Liver (tissue), 9 donors: ENCODE results near the gene IFT52. TPM values are rescaled to one million over a fixed set of nuclear protein-coding genes. Genes with fewer than 3 reads are reported as not detected.

Experiments
- DNase-seq: peaks from one replicate; pipeline ENCODE4 v3.0.0-alpha.2; 2017; ENCODE audit warnings: low spot score
- H3K27ac ChIP-seq, 2 donors: one replicate each; pipeline ENCODE4 v1.7.0; 2013; ENCODE audit warnings: inconsistent platforms in 2 of 2, low read length in 2 of 2, control low read depth in 1 of 2, low read depth in 1 of 2, mild to moderate bottlenecking in 1 of 2
- H3K27me3 ChIP-seq, 4 donors: one replicate each; pipeline versions ENCODE4 v1.6.1 to v1.7.0; 2013; ENCODE audit warnings: low read length in 3 of 4, inconsistent platforms in 1 of 4, mild to moderate bottlenecking in 1 of 4, moderate library complexity in 1 of 4; ENCODE audit not compliant: control insufficient read depth in 4 of 4, insufficient read depth in 4 of 4
- H3K36me3 ChIP-seq, 4 donors: one replicate each; pipeline versions ENCODE4 v1.6.1 to v1.7.0; 2013; ENCODE audit warnings: low read length in 3 of 4, mild to moderate bottlenecking in 3 of 4, low read depth in 1 of 4, moderate library complexity in 1 of 4; ENCODE audit not compliant: control insufficient read depth in 4 of 4, insufficient read depth in 3 of 4
- H3K4me1 ChIP-seq, 4 donors: one replicate each; pipeline versions ENCODE4 v1.6.1 to v1.7.0; 2013; ENCODE audit warnings: low read length in 3 of 4, mild to moderate bottlenecking in 3 of 4, moderate library complexity in 1 of 4; ENCODE audit not compliant: control insufficient read depth in 4 of 4, insufficient read depth in 4 of 4
- H3K4me3 ChIP-seq, 3 donors: one replicate each; pipeline versions ENCODE4 v1.6.1 to v1.7.0; 2013; ENCODE audit warnings: low read length in 3 of 3, control low read depth in 1 of 3, low read depth in 1 of 3, mild to moderate bottlenecking in 1 of 3
- H3K9ac ChIP-seq, 2 donors: one replicate each; pipeline ENCODE4 v1.7.0; 2013; ENCODE audit warnings: low read length in 2 of 2, mild to moderate bottlenecking in 2 of 2, moderate library complexity in 2 of 2, control low read depth in 1 of 2, low read depth in 1 of 2
- H3K9me3 ChIP-seq, 4 donors: one replicate each; pipeline versions ENCODE4 v1.6.1 to v1.7.0; 2013; ENCODE audit warnings: low read length in 3 of 4; ENCODE audit not compliant: control insufficient read depth in 4 of 4
- HNF4A ChIP-seq, 2 donors: conservative IDR thresholded peaks; 2 replicates each; pipeline ENCODE4 v1.6.1; 2016; ENCODE audit warnings: antibody characterized with exemption in 2 of 2, mild to moderate bottlenecking in 2 of 2
- JUND ChIP-seq, 2 donors: IDR thresholded peaks; 2 replicates each; pipeline ENCODE4 v1.6.1; 2016; ENCODE audit warnings: antibody characterized with exemption in 2 of 2
- WGBS: extraction: QIAGEN DNeasy Blood & Tissue Kit; methylation state at CpG from one replicate; pipeline ENCODE4 v1.1.7; 2013; 5-methylcytosine and 5-hydroxymethylcytosine counted together
- polyA plus RNA-seq, 2 donors: library from polyadenylated mRNA; stranded (reverse) in 1 of 2; unstranded in 1 of 2; fragments of 200-250 nt in 1 of 2; fragments of >200 nt in 1 of 2; fragmentation: Nextera tagmentation in 1 of 2; extraction: Ambion mirVana in 1 of 2; gene quantifications; one replicate each; pipeline versions ENCODE4 v1.2.1 to v1.2.3, GENCODE V29; 2013 to 2015
- total RNA-seq, 2 donors: library from RNA; depleted of rRNA; stranded (reverse); fragments of >200 nt; gene quantifications; one replicate each; pipeline ENCODE4 v1.2.3, GENCODE V29; 2014
- donor health status: healthy.
- donor health status: healthy.
- donor health status: healthy.
- donor health status: healthy.
- donor health status: healthy.

IFT52 gene
- total and polyA plus RNA-seq, 4 donors, result 3.3 to 24.3 (median 4.8) TPM

- no peaks in the 10 kb centered on the region for H3K36me3 ChIP-seq
- no peaks in the 10 kb centered on the region for H3K9me3 ChIP-seq
- TF ChIP-seq HNF4A (conservative IDR thresholded peaks at IDR 0.05) (peak; percentile 43 to 63), JUND (IDR thresholded peaks at IDR 0.05) (no peak)
- no peaks in the 10 kb centered on the region for H3K4me1 ChIP-seq
- H3K27me3 ChIP-seq, result no peaks in the 10 kb centered on the region
- H3K4me3 ChIP-seq, result no peak overlapping the region
- no peak for DNase-seq
- 89% methylated on average over 8 of the region's 8 CpGs for WGBS
- no peak overlapping the region for H3K9ac ChIP-seq
- no peak overlapping the region for H3K27ac ChIP-seq
Observed at GRCh38 chr20:43695571-43695970, 104.8 kb downstream of the IFT52 start.

Other genes with a start within 250 kb of the IFT52 start
- 10 to 100 TPM; 33.8 to 40.9 TPM for gene SRSF6, start 133.0 kb upstream of the IFT52 start, total RNA-seq
- gene SRSF6, start 133.0 kb upstream of the IFT52 start, polyA plus RNA-seq, result 10 to 100 TPM; 41.3 to 47.5 TPM
- gene L3MBTL1, start 83.2 kb upstream of the IFT52 start, total RNA-seq, result 1 to 10 TPM; 2.6 to 5.6 TPM
- 1 to 10 TPM in 1 of 2 donors, under 1 TPM in 1; 0.45 to 1.4 TPM for gene L3MBTL1, start 83.2 kb upstream of the IFT52 start, polyA plus RNA-seq
- 100 to 1,000 TPM in 1 of 2 donors, 10 to 100 TPM in 1; 33.8 to 253 TPM for gene SGK2, start 31.9 kb upstream of the IFT52 start, total RNA-seq
- 10 to 100 TPM; 22.9 to 86.8 TPM for gene SGK2, start 31.9 kb upstream of the IFT52 start, polyA plus RNA-seq
- gene MYBL2, start 76.2 kb downstream of the IFT52 start, total RNA-seq, result 10 to 100 TPM in 1 of 2 donors, not detected in 1; 30.9 TPM
- 1 to 10 TPM; 1.6 to 1.9 TPM for gene MYBL2, start 76.2 kb downstream of the IFT52 start, polyA plus RNA-seq
- not detected for gene GTSF1L, start 136.1 kb downstream of the IFT52 start, total RNA-seq
- gene GTSF1L, start 136.1 kb downstream of the IFT52 start, polyA plus RNA-seq, result not detected